Ishikawa (cell line): ENCODE results near the gene ABHD2.

ENCODE experiments used
- CEBPB ChIP-seq: IDR thresholded peaks from 2 replicates; pipeline ENCODE4 v1.6.1; 2012
- CREB1 ChIP-seq: IDR thresholded peaks from 2 replicates; pipeline ENCODE4 v1.6.1; 2012; ENCODE audit warnings: low read depth
- EGR1 ChIP-seq: IDR thresholded peaks from 2 replicates; pipeline ENCODE4 v1.6.1; 2012
- EP300 ChIP-seq: IDR thresholded peaks from 2 replicates; pipeline ENCODE4 v1.6.1; 2012; ENCODE audit warnings: borderline replicate concordance
- FOXM1 ChIP-seq: IDR thresholded peaks from 2 replicates; pipeline ENCODE4 v1.6.1; 2012; ENCODE audit warnings: low read depth, borderline replicate concordance
- NFIC ChIP-seq: IDR thresholded peaks from 2 replicates; pipeline ENCODE4 v1.6.1; 2012
- RAD21 ChIP-seq: IDR thresholded peaks from 2 replicates; pipeline ENCODE4 v1.6.1; 2012; ENCODE audit warnings: low read depth
- TAF1 ChIP-seq: IDR thresholded peaks from 2 replicates; pipeline ENCODE4 v1.6.1; 2012; ENCODE audit warnings: low read depth, mild to moderate bottlenecking
- TCF12 ChIP-seq: IDR thresholded peaks from 2 replicates; pipeline ENCODE4 v1.6.1; 2012; ENCODE audit warnings: low read depth
- TEAD4 ChIP-seq: IDR thresholded peaks from 2 replicates; pipeline ENCODE4 v1.6.1; 2012
- YY1 ChIP-seq: IDR thresholded peaks from 2 replicates; pipeline ENCODE4 v1.6.1; 2012; ENCODE audit warnings: low read depth
- ZBTB7A ChIP-seq: IDR thresholded peaks from 2 replicates; pipeline ENCODE4 v1.6.1; 2012; ENCODE audit warnings: low read depth
- TF ChIP-seq, protein P1 (sequence below): IDR thresholded peaks from 2 replicates; pipeline ENCODE4 v1.6.1; 2012
- TF ChIP-seq, protein P2 (sequence below): IDR thresholded peaks from 2 replicates; pipeline ENCODE4 v1.6.1; 2012
- TF ChIP-seq, protein P3 (sequence below): IDR thresholded peaks from 2 replicates; pipeline ENCODE4 v1.6.1; 2012; ENCODE audit warnings: low read depth, mild to moderate bottlenecking

The ABHD2 gene

DNA sequence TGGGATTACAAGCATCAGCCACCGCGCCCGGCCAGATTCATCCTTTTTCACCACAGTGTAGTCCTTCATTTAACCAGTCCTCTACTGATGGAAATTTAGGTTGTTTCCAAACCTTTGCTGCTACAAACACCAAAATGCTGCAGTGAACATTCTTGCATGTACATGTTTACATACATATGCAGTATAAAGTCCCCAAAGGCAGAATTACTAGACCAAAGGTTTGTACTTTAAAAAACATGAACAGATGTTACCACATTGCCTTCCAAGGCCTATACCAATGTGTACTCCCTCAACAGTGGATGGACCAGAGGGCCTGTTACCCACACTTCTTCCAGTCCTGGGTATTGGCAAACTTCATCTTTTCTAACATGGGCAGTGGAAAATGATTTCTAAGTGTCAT, 82.1 kb downstream of the ABHD2 start:
- no peak for TF ChIP-seq FOXM1
- TF ChIP-seq TEAD4, result no peak
- TF ChIP-seq, protein P1, sequence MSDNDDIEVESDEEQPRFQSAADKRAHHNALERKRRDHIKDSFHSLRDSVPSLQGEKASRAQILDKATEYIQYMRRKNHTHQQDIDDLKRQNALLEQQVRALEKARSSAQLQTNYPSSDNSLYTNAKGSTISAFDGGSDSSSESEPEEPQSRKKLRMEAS, result no peak
- TF ChIP-seq NFIC, result no peak
- TF ChIP-seq EGR1, result no peak
- no peak for TF ChIP-seq TAF1
- TF ChIP-seq CREB1, result no peak
- no peak for TF ChIP-seq ZBTB7A
- TF ChIP-seq RAD21, result no peak

DNA sequence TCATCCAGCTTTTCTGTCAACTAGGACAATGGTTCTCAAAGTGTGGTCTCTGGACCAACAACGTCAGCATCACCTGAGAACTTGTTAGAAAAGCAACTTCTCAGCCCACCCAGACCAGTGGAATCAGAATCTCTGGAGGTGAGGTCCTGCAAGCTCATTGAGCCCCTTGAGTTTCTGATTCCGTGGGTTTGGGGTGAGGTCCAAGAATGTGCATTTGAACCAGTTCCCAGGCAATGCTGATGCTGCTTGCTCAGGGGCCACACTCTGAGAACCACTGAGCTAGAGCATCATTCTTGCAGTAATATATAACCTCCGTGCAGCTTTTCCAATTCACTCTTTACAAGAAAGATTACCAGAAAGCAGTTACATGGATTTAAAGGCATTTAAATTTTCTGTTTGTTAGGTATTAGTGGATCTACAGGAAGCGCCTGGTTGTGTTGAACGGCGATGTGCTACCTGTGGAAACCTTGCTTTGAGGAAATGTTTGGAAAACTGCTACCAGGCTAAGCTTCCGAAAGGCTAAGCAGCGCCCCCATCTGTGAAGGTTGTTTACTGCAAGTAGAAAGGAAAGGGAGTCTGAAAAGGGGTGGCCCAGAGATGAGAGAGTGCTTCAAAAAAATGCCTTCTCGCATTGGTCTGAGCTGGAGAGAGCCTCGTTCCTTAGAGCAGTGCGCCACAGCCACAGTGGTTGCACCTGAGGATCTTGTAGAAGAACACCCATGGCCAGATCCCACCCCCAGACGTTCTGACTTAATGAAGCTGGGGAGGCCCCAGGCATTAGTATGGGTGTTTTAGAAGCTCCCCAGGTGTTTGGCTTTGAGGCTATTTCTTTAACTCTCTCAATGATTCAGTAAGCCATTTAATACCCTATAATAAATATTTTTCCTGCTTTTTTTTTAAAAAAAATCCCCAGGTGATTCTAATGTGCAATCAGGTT, 83.1 kb downstream of the ABHD2 start:
- TF ChIP-seq EGR1 (no peak), RAD21 (peak; percentile 77), EP300 (no peak), TCF12 (no peak)

DNA sequence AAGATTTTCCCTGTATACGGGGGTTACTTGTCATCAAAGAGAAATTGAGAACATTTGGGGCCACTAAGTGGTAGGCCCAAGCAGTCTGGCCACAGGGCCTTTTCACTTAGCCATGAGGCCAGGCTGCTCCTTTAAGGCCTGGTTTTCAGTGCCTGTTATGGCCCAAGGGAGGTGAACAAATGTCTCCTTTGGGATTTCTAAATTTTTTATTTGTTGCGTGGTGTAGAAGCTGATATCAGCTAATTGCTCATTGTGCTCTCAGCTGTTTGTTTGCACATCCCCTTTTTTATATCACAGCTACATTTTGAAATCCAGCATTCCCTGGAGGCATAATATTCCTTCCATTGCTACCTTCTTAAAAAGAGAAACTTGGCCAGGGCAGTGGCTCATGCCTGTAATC, 84.7 kb downstream of the ABHD2 start:
- no peak for TF ChIP-seq ZBTB7A
- no peak for TF ChIP-seq EGR1
- TF ChIP-seq CEBPB, result no peak
- TF ChIP-seq FOXM1, result no peak
- no peak for TF ChIP-seq CREB1
- no peak for TF ChIP-seq YY1
- no peak for TF ChIP-seq TAF1
- no peak for TF ChIP-seq RAD21
- no peak for TF ChIP-seq NFIC
- no peak for TF ChIP-seq TCF12

DNA sequence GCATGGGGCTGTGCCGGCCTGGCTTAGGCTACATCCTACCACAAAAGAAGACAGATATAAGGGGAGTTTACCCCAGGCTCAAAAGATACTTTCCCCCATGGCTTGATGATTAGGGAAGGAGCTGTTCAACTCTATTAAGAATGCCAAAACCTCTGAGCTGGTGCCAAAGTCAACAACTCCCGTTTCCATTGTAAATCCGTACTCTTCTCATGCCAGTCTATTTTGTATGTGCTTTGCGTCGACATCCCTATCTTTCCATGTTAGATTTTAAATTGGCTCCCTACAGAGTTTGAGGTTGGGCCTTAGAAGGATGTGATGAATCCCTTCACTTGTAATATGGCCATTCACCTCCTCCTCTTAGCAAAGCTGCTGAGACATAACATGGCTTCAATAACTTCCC, 86.2 kb downstream of the ABHD2 start:
- TF ChIP-seq FOXM1 (no peak), TAF1 (no peak), ZBTB7A (no peak), CEBPB (no peak), EGR1 (no peak), RAD21 (no peak)
- TF ChIP-seq, protein P2, sequence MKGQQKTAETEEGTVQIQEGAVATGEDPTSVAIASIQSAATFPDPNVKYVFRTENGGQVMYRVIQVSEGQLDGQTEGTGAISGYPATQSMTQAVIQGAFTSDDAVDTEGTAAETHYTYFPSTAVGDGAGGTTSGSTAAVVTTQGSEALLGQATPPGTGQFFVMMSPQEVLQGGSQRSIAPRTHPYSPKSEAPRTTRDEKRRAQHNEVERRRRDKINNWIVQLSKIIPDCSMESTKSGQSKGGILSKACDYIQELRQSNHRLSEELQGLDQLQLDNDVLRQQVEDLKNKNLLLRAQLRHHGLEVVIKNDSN, result no peak
- TF ChIP-seq, protein P1, result no peak

DNA sequence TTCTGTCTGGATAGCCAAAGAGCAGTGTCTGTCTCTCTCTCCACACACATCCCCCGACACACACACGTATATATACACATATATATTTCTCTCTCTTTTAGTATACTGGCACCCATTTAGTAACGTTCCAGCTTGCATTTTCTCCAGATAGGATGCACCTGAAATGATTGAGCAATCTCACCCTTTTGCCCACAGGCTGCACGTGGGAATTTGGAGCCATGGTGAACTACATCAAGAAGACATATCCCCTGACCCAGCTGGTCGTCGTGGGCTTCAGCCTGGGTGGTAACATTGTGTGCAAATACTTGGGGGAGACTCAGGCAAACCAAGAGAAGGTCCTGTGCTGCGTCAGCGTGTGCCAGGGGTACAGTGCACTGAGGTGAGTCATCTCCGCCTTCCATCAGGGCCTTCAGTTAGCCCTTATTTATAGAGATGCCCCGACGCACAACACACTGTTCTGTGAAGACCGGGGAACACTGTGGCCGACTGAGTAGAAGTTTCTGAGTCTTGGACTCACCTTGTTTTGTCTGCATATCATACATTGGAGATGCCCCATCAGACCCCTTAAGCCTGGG, 87.4 kb downstream of the ABHD2 start:
- TF ChIP-seq EGR1 (no peak), EP300 (no peak), TEAD4 (no peak), RAD21 (no peak), CREB1 (no peak), NFIC (no peak), ZBTB7A (no peak)
- TF ChIP-seq, protein P2, result no peak
- TF ChIP-seq, protein P3, sequence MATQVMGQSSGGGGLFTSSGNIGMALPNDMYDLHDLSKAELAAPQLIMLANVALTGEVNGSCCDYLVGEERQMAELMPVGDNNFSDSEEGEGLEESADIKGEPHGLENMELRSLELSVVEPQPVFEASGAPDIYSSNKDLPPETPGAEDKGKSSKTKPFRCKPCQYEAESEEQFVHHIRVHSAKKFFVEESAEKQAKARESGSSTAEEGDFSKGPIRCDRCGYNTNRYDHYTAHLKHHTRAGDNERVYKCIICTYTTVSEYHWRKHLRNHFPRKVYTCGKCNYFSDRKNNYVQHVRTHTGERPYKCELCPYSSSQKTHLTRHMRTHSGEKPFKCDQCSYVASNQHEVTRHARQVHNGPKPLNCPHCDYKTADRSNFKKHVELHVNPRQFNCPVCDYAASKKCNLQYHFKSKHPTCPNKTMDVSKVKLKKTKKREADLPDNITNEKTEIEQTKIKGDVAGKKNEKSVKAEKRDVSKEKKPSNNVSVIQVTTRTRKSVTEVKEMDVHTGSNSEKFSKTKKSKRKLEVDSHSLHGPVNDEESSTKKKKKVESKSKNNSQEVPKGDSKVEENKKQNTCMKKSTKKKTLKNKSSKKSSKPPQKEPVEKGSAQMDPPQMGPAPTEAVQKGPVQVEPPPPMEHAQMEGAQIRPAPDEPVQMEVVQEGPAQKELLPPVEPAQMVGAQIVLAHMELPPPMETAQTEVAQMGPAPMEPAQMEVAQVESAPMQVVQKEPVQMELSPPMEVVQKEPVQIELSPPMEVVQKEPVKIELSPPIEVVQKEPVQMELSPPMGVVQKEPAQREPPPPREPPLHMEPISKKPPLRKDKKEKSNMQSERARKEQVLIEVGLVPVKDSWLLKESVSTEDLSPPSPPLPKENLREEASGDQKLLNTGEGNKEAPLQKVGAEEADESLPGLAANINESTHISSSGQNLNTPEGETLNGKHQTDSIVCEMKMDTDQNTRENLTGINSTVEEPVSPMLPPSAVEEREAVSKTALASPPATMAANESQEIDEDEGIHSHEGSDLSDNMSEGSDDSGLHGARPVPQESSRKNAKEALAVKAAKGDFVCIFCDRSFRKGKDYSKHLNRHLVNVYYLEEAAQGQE, result no peak

DNA sequence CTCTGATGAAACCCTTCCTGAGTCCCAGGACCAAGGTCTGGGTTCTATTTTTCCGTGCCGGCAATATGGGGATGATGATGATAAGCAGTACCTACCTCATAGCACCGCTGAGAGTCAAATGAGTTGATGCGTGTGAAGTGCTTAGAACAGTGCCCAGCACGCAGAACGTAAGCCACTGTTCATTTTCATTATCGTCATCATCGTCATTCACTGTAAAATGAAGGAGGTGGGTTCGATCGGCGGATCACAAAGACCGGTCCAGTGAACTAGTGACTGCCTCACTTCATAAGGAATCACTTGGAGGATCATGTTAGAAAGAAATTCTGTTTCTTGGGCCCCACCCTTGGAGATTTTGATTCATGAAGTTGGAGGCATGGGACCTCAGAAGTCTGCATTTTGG, 88.9 kb downstream of the ABHD2 start:
- TF ChIP-seq TAF1 (no peak), RAD21 (no peak), CREB1 (no peak), YY1 (no peak), ZBTB7A (no peak), EGR1 (no peak), FOXM1 (no peak), CEBPB (no peak), EP300 (no peak), TEAD4 (no peak), TCF12 (no peak), NFIC (no peak)
- TF ChIP-seq, protein P3, result no peak
- TF ChIP-seq, protein P1, result no peak
- TF ChIP-seq, protein P2, result no peak
